ENCODE results near the gene ACTR1A.
A peak's percentile ranks its signal among the peaks of the same experiment; 100 is the strongest.

The ACTR1A gene

DNA sequence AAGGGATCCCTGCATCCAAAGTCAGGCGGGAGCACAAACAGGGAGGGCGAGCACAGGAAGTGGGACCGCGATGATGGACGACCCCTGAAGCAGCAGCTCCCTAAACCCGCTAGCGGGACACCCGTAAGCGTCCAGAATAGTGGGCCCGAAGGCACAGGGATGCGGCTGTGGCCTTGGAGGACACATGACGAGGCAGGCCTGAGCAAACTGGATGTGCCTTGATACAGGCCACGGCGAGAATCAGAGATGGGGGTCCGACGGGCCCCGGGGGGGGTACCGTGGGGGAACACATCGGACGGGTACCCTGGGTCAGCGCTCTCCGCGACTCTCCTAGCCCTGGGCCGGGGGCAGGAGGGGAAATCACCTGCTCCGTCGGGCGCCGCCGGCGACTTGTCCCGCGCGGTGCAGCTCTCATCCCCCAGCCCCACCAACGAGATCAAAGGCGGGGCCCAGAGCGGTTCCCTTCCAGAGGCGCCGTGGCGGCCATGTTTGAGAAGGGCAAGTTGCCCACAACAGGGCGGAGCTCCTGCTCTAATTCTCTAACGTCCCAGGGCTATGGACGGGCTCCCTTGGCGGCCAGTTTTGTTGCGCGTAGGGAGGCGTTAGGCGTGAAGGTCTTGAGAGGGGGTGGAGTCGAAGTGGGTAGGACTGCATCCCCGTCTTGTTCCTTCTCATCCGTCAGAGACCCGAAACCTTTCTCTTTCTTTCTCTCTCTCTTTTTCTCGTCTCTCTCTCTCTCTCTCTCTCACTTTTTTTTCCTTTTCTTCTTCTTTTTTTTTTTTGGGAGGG is 70.2 kb downstream of the ACTR1A start, which contains the start of gene CUEDC2:
CUEDC2 (minus strand) TSS at position 413 of the 789 bp plus-strand sequence. CDS start 7,386 bp downstream, outside the sequence.
- peak; percentile 97 for DNase-seq (ENCODE audit: low read depth)
- H3K4me3 ChIP-seq (ENCODE audit: control insufficient read depth, low read depth, low read length) = peak within 1 kb of the TSS; percentile 92
- TF ChIP-seq, protein P1, sequence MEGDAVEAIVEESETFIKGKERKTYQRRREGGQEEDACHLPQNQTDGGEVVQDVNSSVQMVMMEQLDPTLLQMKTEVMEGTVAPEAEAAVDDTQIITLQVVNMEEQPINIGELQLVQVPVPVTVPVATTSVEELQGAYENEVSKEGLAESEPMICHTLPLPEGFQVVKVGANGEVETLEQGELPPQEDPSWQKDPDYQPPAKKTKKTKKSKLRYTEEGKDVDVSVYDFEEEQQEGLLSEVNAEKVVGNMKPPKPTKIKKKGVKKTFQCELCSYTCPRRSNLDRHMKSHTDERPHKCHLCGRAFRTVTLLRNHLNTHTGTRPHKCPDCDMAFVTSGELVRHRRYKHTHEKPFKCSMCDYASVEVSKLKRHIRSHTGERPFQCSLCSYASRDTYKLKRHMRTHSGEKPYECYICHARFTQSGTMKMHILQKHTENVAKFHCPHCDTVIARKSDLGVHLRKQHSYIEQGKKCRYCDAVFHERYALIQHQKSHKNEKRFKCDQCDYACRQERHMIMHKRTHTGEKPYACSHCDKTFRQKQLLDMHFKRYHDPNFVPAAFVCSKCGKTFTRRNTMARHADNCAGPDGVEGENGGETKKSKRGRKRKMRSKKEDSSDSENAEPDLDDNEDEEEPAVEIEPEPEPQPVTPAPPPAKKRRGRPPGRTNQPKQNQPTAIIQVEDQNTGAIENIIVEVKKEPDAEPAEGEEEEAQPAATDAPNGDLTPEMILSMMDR (conservative IDR thresholded peaks at IDR 0.05; ENCODE audit: control insufficient read depth, insufficient read depth, low read depth, low read length) = no peak

DNA sequence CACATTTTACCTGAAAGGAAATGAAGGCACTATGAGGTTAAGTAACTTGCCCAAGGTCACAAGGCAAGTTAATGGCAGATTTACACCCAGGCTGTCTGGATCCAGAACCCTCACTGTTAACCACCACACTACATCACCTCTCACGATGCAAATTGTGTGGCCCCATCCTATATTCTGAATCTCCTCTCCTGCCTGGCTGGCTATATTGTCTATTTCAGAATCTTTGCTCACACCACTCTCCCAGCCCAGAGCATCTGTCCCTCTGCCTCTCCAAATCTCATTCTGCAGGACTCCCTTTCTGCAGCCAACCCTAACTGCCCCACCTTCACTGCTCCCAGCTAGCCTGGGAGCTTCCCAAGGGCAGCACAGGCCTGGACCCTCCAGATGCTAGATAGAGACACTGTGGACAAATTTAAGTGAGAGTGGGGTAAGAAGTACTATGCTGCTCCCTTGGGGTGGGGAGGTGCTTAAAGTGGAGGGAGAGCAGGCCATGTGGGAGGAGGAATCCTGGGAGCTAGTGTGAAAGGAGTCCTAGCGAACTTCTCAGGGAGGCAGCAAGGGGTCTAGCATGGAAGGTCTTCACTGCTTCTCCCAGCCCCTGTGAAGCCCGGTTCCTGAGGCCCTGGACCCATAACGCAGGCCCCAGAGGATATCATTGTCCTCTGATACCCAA is 70.9 kb downstream of the ACTR1A start:
- peak overlapping the region; percentile 92 for H3K4me3 ChIP-seq (ENCODE audit: control insufficient read depth, low read depth, low read length)
- TF ChIP-seq, protein P1 (conservative IDR thresholded peaks at IDR 0.05; ENCODE audit: control insufficient read depth, insufficient read depth, low read depth, low read length) = no peak
- DNase-seq (ENCODE audit: low read depth) = peak; percentile 58

DNA sequence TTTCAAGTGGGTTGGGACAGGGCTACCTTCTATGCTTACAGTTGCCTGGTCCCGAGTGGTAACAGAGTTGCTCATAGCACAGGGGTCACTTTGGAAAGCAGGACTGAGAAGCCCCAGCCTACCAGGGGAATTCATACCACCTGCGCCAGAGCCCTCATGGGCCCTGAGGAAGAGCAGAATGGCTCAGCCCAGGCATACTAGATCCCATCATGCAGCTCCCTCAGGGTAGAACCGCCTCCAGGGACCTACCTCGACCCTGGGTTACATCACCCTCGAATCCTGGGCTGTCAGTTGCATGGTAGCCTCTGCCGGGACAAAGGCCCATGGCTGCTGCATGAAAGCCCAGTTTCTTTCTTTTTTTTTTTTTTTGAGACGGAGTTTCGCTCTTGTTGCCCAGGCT is 73.0 kb downstream of the ACTR1A start:
- TF ChIP-seq, protein P1 (conservative IDR thresholded peaks at IDR 0.05; ENCODE audit: control insufficient read depth, insufficient read depth, low read depth, low read length) = no peak
- no peak for DNase-seq (ENCODE audit: low read depth)
- H3K4me3 ChIP-seq (ENCODE audit: control insufficient read depth, low read depth, low read length) = no peak overlapping the region

All from fibroblast of mammary gland (primary cell).